ENCODE measurements around the gene ANKS1B. TPM values are rescaled to one million over a fixed set of nuclear protein-coding genes. Genes with fewer than 3 reads are reported as not detected.

ANKS1B gene
- total and polyA plus RNA-seq, 10 of the 15 experiments (the other 5 are each of a cell fraction or from before 2014, with no cell fraction given): 0.16 to 1.3 (median 0.82) TPM; not detected in 7

DNA sequence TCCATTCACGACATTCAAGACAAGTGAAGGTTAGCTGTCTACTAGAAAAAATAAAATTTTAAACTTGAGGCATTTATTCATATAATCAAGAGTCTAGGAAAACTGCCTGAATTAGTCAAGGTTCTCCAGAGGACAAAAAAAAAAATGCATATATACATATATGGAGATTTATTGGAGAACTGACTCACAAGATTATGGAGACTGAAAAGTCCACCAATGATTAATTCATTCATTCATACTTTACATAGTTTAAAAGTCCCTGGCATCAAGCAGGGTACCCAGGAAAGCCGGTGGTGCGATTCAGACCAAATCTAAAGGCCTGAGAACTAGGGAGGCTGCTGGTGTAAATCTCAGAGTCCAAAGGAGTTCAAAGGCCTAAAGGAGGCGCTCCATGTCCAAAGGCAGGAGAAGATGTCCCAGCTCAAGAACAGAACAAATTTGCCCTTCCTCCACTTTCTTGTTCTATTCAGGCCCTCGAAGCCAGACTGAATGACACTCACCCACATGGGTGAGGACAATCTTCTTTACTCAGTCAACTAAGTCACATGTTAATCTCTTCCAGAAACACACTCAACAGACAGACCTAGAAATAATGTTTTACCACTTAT, 64.3 kb downstream of the ANKS1B start:
- no peaks in the 10 kb centered on the region for H3K9me3 ChIP-seq (replicated peaks; ENCODE audit: control insufficient read depth, insufficient read depth, low read length)
- H3K9ac ChIP-seq (ENCODE audit: control insufficient read depth, insufficient read depth, low read length): no peak overlapping the region
- RAD21 ChIA-PET (ENCODE audit: unreplicated experiment): no interaction called here
- TF ChIP-seq IKZF1 (conservative IDR thresholded peaks at IDR 0.05) (no peak), KDM1A (IDR thresholded peaks at IDR 0.05; ENCODE audit: borderline replicate concordance) (no peak), CHD4 (IDR thresholded peaks at IDR 0.05) (no peak), FOXM1 (IDR thresholded peaks at IDR 0.05; ENCODE audit: low read depth, low read length) (no peak), RB1 (IDR thresholded peaks at IDR 0.05; ENCODE audit: borderline replicate concordance) (no peak)
- H3K27ac ChIP-seq (ENCODE audit: control insufficient read depth, insufficient read depth): no peak overlapping the region
- H3K79me2 ChIP-seq (ENCODE audit: control insufficient read depth, insufficient read depth, low read length): no peaks in the 10 kb centered on the region
- no peaks in the 10 kb centered on the region for H3K4me1 ChIP-seq (ENCODE audit: control insufficient read depth, insufficient read depth, low read length)
- H3K4me2 ChIP-seq (ENCODE audit: control insufficient read depth, insufficient read depth): no peak overlapping the region
- FAIRE-seq: no peak
- intact Hi-C loops (cut with micrococcal nuclease; ENCODE audit: unreplicated experiment) (no loop called here), in situ Hi-C loops (cut with MboI) (no loop called here)
- H3K4me3 ChIP-seq: no peak overlapping the region
- 35% methylated on average over 5 of the region's 5 CpGs for WGBS (ENCODE audit: insufficient coverage, insufficient replicate concordance, low lambda C conversion rate, missing lambda C conversion rate)
- H3K27me3 ChIP-seq (replicated peaks in 1 of 2; ENCODE audit: control insufficient read depth in 2 of 2, insufficient read depth in 2 of 2, low read length in 1 of 2): no peaks in the 10 kb centered on the region
- POLR2A ChIA-PET: no interaction called here
- CTCF ChIA-PET: no interaction called here
- no peaks in the 10 kb centered on the region for H4K20me1 ChIP-seq (ENCODE audit: control insufficient read depth, insufficient read depth)
- no peak for ATAC-seq
- no peak for DNase-seq (ENCODE audit: low read depth, low spot score)
- no peak overlapping the region for H2AFZ ChIP-seq (ENCODE audit: control insufficient read depth, low read depth, low read length)
- no TSS peak for BruUV-seq (replicated peaks)
- no peaks in the 10 kb centered on the region for H3K36me3 ChIP-seq (ENCODE audit: control insufficient read depth in 2 of 2, insufficient read depth in 2 of 2, low read length in 1 of 2)
- SMC1A ChIA-PET (ENCODE audit: uncharacterized antibody, unreplicated experiment): no interaction called here

DNA sequence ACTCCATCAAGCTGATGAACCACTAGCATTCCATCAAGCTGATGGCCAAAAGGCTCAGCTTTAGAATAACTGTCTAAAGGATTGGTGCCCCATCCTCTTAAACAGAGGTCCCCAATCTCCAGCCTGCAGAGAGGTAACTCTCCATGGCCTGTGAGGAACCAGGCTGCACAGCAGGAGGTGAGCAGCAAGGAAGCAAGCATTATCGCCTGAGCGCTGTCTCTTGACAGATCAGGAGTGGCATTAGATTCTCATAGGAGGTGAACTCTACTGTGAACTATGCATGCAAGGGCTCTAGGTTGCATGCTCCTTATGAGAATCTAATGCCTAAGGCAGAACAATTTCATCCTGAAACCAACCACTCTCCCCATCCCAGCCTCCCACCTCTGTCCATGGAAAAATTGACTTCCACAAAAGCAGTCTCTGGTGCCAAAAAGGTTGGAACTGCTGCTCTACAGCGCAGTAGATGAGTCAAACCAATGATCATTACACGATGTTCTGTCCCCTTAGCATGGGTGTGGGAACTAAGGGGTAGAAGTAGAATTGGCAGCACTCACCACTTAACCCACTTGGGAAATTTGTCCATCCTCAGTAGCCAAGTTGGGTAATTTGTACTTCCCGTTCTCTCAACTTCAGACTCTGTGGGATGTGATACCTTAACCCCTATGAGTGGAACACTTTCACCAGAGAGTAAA, 66.9 kb downstream of the ANKS1B start:
- H3K27me3 ChIP-seq (replicated peaks in 1 of 2; ENCODE audit: control insufficient read depth in 2 of 2, insufficient read depth in 2 of 2, low read length in 1 of 2): no peaks in the 10 kb centered on the region
- TF ChIP-seq SREBF1 (IDR thresholded peaks at IDR 0.05; ENCODE audit: low read length): no peak
- TF ChIP-seq, protein P1, sequence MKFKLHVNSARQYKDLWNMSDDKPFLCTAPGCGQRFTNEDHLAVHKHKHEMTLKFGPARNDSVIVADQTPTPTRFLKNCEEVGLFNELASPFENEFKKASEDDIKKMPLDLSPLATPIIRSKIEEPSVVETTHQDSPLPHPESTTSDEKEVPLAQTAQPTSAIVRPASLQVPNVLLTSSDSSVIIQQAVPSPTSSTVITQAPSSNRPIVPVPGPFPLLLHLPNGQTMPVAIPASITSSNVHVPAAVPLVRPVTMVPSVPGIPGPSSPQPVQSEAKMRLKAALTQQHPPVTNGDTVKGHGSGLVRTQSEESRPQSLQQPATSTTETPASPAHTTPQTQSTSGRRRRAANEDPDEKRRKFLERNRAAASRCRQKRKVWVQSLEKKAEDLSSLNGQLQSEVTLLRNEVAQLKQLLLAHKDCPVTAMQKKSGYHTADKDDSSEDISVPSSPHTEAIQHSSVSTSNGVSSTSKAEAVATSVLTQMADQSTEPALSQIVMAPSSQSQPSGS (IDR thresholded peaks at IDR 0.05; ENCODE audit: low read length): no peak
- TF ChIP-seq BMI1 (IDR thresholded peaks at IDR 0.05; ENCODE audit: borderline replicate concordance): no peak
- TF ChIP-seq JUNB (IDR thresholded peaks at IDR 0.05): no peak
- TF ChIP-seq ZSCAN29 (IDR thresholded peaks at IDR 0.05): no peak
- TF ChIP-seq, protein P2, sequence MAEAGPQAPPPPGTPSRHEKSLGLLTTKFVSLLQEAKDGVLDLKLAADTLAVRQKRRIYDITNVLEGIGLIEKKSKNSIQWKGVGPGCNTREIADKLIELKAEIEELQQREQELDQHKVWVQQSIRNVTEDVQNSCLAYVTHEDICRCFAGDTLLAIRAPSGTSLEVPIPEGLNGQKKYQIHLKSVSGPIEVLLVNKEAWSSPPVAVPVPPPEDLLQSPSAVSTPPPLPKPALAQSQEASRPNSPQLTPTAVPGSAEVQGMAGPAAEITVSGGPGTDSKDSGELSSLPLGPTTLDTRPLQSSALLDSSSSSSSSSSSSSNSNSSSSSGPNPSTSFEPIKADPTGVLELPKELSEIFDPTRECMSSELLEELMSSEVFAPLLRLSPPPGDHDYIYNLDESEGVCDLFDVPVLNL (IDR thresholded peaks at IDR 0.05; ENCODE audit: low read depth, low read length): no peak
- no peak for TF ChIP-seq KAT2A (conservative IDR thresholded peaks at IDR 0.05; ENCODE audit: control insufficient read depth, low read depth, low read length)
- TF ChIP-seq EP300 (IDR thresholded peaks at IDR 0.05; ENCODE audit: borderline replicate concordance in 1 of 2, control insufficient read depth in 1 of 2, low read depth in 2 of 2, low read length in 2 of 2): no peak
- TF ChIP-seq STAT3 (IDR thresholded peaks at IDR 0.05; ENCODE audit: low read depth, low read length): no peak
- no TSS peak for BruUV-seq (replicated peaks)

More for the DNA sequence above, 66.9 kb downstream of the ANKS1B start:
- Histone ChIP-seq H3K27ac (ENCODE audit: control insufficient read depth, insufficient read depth) (no peak overlapping the region), H3K9me3 (replicated peaks; ENCODE audit: control insufficient read depth, insufficient read depth, low read length) (no peaks in the 10 kb centered on the region), H3K79me2 (ENCODE audit: control insufficient read depth, insufficient read depth, low read length) (no peaks in the 10 kb centered on the region), H3K4me3 (no peak overlapping the region), H3K4me2 (ENCODE audit: control insufficient read depth, insufficient read depth) (no peak overlapping the region), H4K20me1 (ENCODE audit: control insufficient read depth, insufficient read depth) (no peaks in the 10 kb centered on the region), H3K36me3 (ENCODE audit: control insufficient read depth in 2 of 2, insufficient read depth in 2 of 2, low read length in 1 of 2) (no peaks in the 10 kb centered on the region), H3K9ac (ENCODE audit: control insufficient read depth, insufficient read depth, low read length) (no peak overlapping the region), H3K4me1 (ENCODE audit: control insufficient read depth, insufficient read depth, low read length) (no peaks in the 10 kb centered on the region), H2AFZ (ENCODE audit: control insufficient read depth, low read depth, low read length) (no peak overlapping the region)
- DNase-seq (ENCODE audit: low read depth, low spot score): no peak
- in situ Hi-C loops (cut with MboI): no loop called here
- ChIA-PET SMC1A (ENCODE audit: uncharacterized antibody, unreplicated experiment) (no interaction called here), CTCF (no interaction called here), POLR2A (no interaction called here), RAD21 (ENCODE audit: unreplicated experiment) (interaction anchor here (0.7 kb wide), 1 partner anchor 194 kb away, joined by 3 read pairs; no protein-coding TSS in a partner anchor)
- FAIRE-seq: no peak
- intact Hi-C loops (cut with micrococcal nuclease; ENCODE audit: unreplicated experiment): no loop called here
- ATAC-seq: no peak
- WGBS (ENCODE audit: insufficient coverage, insufficient replicate concordance, low lambda C conversion rate, missing lambda C conversion rate): 19% methylated on average over 5 of the region's 5 CpGs
